Measurements from ENCODE around the gene FNIP2. TPM values are rescaled to one million over a fixed set of nuclear protein-coding genes. Genes with fewer than 3 reads are reported as not detected.
A peak's percentile ranks its signal among the peaks of the same experiment; 100 is the strongest.

The FNIP2 gene
- total and polyA plus RNA-seq, 2 experiments from 2014 or later, result 1.8 to 22.4 TPM

DNA sequence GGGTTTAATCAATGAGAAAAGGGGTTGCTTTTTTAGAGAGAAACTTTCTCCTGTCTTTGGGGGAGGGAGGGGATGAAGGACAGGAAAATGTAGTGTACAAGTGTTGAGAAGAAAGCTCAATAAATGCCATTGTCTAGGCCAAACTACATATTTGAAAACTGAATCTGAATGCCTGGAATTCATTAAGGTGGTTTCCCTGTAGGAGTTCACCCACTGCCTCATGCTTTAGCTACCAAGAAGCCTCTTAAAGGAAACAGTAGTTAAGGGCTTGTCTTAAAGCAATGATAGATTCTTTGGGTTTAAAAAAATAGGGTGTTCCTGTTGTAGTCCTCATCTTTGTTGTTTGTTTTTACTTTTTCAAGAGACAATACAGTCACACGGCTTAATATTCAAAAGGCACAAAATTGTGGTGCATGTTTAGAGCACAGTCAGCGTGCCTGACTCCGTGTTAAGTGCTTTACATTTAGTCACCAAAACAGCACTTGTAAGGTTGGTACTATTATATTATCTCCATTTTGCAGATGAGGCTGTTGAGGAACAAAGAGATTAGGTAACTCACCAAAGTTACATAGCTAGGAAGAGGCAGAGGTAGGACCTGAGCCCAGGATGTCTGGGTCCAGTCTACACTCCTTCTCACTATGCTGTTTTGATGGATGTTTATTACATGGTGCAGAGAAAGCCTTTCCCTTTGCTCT, 46.0 kb downstream of the FNIP2 start:
- TF ChIP-seq EZH2phosphoT487 (IDR thresholded peaks at IDR 0.05; ENCODE audit: insufficient read depth, low read depth) (no peak), EZH2 (IDR thresholded peaks at IDR 0.05; ENCODE audit: insufficient read depth, poor library complexity, severe bottlenecking) (no peak)
- DNase-seq, result peak; percentile 63
- H3K27ac ChIP-seq, result peak overlapping the region; percentile 30

DNA sequence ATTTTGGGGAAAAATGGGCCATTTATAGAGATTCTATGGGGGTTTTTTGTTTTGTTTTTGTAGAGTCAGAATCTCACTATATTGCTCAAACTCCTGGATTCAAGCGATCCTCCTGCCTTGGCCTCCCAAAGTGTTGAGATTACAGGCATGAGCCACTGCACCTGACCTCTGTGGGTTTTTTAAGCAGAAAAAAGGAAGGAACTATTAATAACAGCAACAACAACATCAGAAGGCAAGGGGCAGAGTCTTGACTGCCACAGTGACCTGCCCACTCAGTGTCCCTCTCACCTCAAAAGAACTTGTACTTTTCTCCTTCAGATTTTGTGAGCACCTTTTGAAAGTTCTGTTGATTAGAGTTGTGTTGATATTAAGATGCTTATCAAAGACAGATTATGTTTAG, 48.1 kb downstream of the FNIP2 start:
- Histone ChIP-seq H3K9ac (no peak overlapping the region), H3K4me3 (no peak overlapping the region), H3K79me2 (ENCODE audit: insufficient read depth) (peaks cover 90% of the 10 kb centered on the region), H3K4me1 (ENCODE audit: insufficient read depth) (peaks cover 42% of the 10 kb centered on the region), H3K9me2 (ENCODE audit: insufficient read depth) (no peaks in the 10 kb centered on the region), H3K36me3 (ENCODE audit: low read depth) (no peaks in the 10 kb centered on the region), H3K27ac (no peak overlapping the region), H3F3A (ENCODE audit: insufficient read depth) (peaks cover 10% of the 10 kb centered on the region), H2AFZ (no peak overlapping the region), H3K9me3 (ENCODE audit: low read depth) (no peaks in the 10 kb centered on the region), H4K20me1 (ENCODE audit: insufficient read depth) (no peaks in the 10 kb centered on the region), H3K4me2 (ENCODE audit: unreplicated experiment) (no peak overlapping the region), H3K27me3 (replicated peaks; ENCODE audit: insufficient read depth) (no peaks in the 10 kb centered on the region)
- TF ChIP-seq EZH2phosphoT487 (IDR thresholded peaks at IDR 0.05; ENCODE audit: insufficient read depth, low read depth), result no peak
- TF ChIP-seq EZH2 (IDR thresholded peaks at IDR 0.05; ENCODE audit: insufficient read depth, poor library complexity, severe bottlenecking), result no peak
- in situ Hi-C loops (cut with MboI), result no loop called here
- WGBS, 2 experiments (ENCODE audit: low coverage in 1 of 2, low lambda C conversion rate in 2 of 2, missing lambda C conversion rate in 2 of 2), result 95 to 100% methylated on average over 1 of the region's 1 CpG
- DNase-seq, result no peak

More for the DNA sequence above, 46.0 kb downstream of the FNIP2 start:
- 83% methylated on average over 3 of the region's 3 CpGs for WGBS, 2 experiments (ENCODE audit: low coverage in 1 of 2, low lambda C conversion rate in 2 of 2, missing lambda C conversion rate in 2 of 2)
- in situ Hi-C loops (cut with MboI), result no loop called here
- peaks cover 42% of the 10 kb centered on the region for H3K4me1 ChIP-seq (ENCODE audit: insufficient read depth)
- H3K9ac ChIP-seq, result no peak overlapping the region
- no peaks in the 10 kb centered on the region for H3K9me3 ChIP-seq (ENCODE audit: low read depth)
- peak overlapping the region; percentile 39 for H3K4me2 ChIP-seq (ENCODE audit: unreplicated experiment)
- no peak overlapping the region for H2AFZ ChIP-seq
- H3K79me2 ChIP-seq (ENCODE audit: insufficient read depth), result peaks cover 80% of the 10 kb centered on the region
- H3K36me3 ChIP-seq (ENCODE audit: low read depth), result no peaks in the 10 kb centered on the region
- no peaks in the 10 kb centered on the region for H3K9me2 ChIP-seq (ENCODE audit: insufficient read depth)
- no peaks in the 10 kb centered on the region for H4K20me1 ChIP-seq (ENCODE audit: insufficient read depth)
- no peaks in the 10 kb centered on the region for H3K27me3 ChIP-seq (replicated peaks; ENCODE audit: insufficient read depth)
- no peak overlapping the region for H3K4me3 ChIP-seq
- peaks cover 29% of the 10 kb centered on the region for H3F3A ChIP-seq (ENCODE audit: insufficient read depth)

DNA sequence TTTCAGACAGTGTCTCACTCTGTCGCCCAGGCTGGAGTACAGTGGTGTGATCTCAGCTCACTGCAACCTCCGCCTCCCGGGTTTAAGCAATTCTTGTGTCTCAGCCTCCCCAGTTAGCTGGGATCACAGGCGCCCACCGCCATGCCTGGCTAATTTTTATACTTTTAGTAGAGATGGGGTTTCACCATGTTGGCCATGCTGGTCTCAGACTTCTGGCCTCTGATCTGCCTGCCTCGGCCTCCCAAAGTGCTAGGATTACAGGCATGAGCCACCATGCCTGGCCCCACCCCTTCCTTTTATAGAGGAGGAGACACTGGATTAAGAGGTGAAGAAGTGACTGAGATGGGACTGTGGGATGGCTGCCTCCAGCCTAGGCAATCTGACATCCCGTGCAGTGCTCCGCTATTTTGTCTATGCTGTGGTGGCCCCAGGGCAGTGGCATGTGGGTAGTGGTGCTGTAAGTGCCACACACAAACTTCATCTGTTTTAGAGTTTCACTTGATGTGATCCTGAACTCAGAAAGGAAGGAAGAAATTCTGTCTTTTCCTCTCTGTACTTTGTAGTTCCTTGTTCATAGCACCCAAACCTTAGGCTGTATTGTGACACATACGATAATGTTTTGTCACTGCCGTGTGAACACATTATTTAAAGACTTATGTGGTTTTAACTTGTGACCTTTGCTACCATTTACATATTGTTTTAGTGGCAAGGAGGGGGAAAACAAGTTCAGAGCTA, 48.9 kb downstream of the FNIP2 start:
- Histone ChIP-seq H3K9me3 (ENCODE audit: low read depth) (no peaks in the 10 kb centered on the region), H3K4me3 (no peak overlapping the region), H3K9me2 (ENCODE audit: insufficient read depth) (no peaks in the 10 kb centered on the region), H3K79me2 (ENCODE audit: insufficient read depth) (peaks cover 89% of the 10 kb centered on the region), H2AFZ (no peak overlapping the region), H3K27me3 (replicated peaks; ENCODE audit: insufficient read depth) (no peaks in the 10 kb centered on the region), H3F3A (ENCODE audit: insufficient read depth) (peaks cover 5% of the 10 kb centered on the region; the same call in 1 of the 2 replicates), H3K9ac (no peak overlapping the region), H3K36me3 (ENCODE audit: low read depth) (no peaks in the 10 kb centered on the region), H4K20me1 (ENCODE audit: insufficient read depth) (no peaks in the 10 kb centered on the region), H3K4me1 (ENCODE audit: insufficient read depth) (peaks cover 38% of the 10 kb centered on the region), H3K4me2 (ENCODE audit: unreplicated experiment) (no peak overlapping the region), H3K27ac (no peak overlapping the region)
- WGBS, 2 experiments (ENCODE audit: low coverage in 1 of 2, low lambda C conversion rate in 2 of 2, missing lambda C conversion rate in 2 of 2), result 95 to 96% methylated on average over 10 of the region's 10 CpGs
- in situ Hi-C loops (cut with MboI), result no loop called here
- DNase-seq, result no peak
- no peak for TF ChIP-seq EZH2phosphoT487 (IDR thresholded peaks at IDR 0.05; ENCODE audit: insufficient read depth, low read depth)
- no peak for TF ChIP-seq EZH2 (IDR thresholded peaks at IDR 0.05; ENCODE audit: insufficient read depth, poor library complexity, severe bottlenecking)

GRCh38 chr4:158818560-158819140, 49.8 kb downstream of the FNIP2 start:
- peaks cover 44% of the 10 kb centered on the region for H3K4me1 ChIP-seq (ENCODE audit: insufficient read depth)
- H3K4me3 ChIP-seq, result no peak overlapping the region
- DNase-seq, result no peak
- no peak overlapping the region for H2AFZ ChIP-seq
- 90 to 93% methylated on average over 2 of the region's 2 CpGs for WGBS, 2 experiments (ENCODE audit: low coverage in 1 of 2, low lambda C conversion rate in 2 of 2, missing lambda C conversion rate in 2 of 2)
- H3K79me2 ChIP-seq (ENCODE audit: insufficient read depth), result peaks cover 88% of the 10 kb centered on the region
- H4K20me1 ChIP-seq (ENCODE audit: insufficient read depth), result no peaks in the 10 kb centered on the region
- no peaks in the 10 kb centered on the region for H3K27me3 ChIP-seq (replicated peaks; ENCODE audit: insufficient read depth)
- H3F3A ChIP-seq (ENCODE audit: insufficient read depth), result peaks cover 13% of the 10 kb centered on the region; the same call in 1 of the 2 replicates
- in situ Hi-C loops (cut with MboI), result no loop called here
- H3K9me3 ChIP-seq (ENCODE audit: low read depth), result no peaks in the 10 kb centered on the region
- TF ChIP-seq EZH2phosphoT487 (IDR thresholded peaks at IDR 0.05; ENCODE audit: insufficient read depth, low read depth), result no peak
- H3K36me3 ChIP-seq (ENCODE audit: low read depth), result no peaks in the 10 kb centered on the region
- no peak overlapping the region for H3K9ac ChIP-seq
- H3K9me2 ChIP-seq (ENCODE audit: insufficient read depth), result no peaks in the 10 kb centered on the region
- no peak overlapping the region for H3K4me2 ChIP-seq (ENCODE audit: unreplicated experiment)
- H3K27ac ChIP-seq, result no peak overlapping the region
